ENCODE measurements around the gene GPN2.
"Not testable (repeated sequence)": the region's sequence is repeated elsewhere in the genome, so short reads cannot be mapped to it uniquely, and the experiment has no call there.

DNA sequence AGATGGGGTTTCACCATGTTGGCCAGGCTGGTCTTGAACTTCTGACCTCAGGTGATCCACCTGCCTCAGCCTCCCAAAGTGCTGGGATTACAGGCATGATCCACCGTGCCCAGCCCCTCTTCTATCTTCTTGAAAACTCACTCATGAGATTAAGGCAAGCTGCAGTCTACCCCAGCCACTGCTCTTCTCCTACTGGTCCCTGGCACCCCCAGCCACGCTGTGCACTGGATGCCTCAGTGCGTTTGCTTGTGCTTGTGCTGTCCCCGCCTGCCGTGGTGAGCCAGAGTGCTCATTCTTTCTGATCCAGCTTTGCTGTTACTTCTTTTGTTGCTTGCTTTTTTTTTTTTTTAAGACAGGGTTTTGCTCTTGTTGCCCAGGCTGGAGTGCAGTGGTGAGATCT, 52.4 kb downstream of the GPN2 start:
- TF ChIP-seq, protein P1, sequence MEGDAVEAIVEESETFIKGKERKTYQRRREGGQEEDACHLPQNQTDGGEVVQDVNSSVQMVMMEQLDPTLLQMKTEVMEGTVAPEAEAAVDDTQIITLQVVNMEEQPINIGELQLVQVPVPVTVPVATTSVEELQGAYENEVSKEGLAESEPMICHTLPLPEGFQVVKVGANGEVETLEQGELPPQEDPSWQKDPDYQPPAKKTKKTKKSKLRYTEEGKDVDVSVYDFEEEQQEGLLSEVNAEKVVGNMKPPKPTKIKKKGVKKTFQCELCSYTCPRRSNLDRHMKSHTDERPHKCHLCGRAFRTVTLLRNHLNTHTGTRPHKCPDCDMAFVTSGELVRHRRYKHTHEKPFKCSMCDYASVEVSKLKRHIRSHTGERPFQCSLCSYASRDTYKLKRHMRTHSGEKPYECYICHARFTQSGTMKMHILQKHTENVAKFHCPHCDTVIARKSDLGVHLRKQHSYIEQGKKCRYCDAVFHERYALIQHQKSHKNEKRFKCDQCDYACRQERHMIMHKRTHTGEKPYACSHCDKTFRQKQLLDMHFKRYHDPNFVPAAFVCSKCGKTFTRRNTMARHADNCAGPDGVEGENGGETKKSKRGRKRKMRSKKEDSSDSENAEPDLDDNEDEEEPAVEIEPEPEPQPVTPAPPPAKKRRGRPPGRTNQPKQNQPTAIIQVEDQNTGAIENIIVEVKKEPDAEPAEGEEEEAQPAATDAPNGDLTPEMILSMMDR (IDR thresholded peaks at IDR 0.05; ENCODE audit: low read depth, low read length) = not testable (repeated sequence)
- not testable (repeated sequence) for TF ChIP-seq POLR2A (IDR thresholded peaks at IDR 0.05; ENCODE audit: extremely low read depth, insufficient read length); MAX (IDR thresholded peaks at IDR 0.05; ENCODE audit: low read depth, low read length)

Data from NB4 (cell line).